ENCODE data around the gene NELL1.

GRCh38 chr11:21622566-21622965 is 953.2 kb downstream of the NELL1 start:
- TF ChIP-seq CTCF (conservative IDR thresholded peaks at IDR 0.05 in 1 of 2, IDR thresholded peaks at IDR 0.05 in 1 of 2; ENCODE audit: low read depth in 1 of 2, low read length in 2 of 2) (no peak), EZH2 (IDR thresholded peaks at IDR 0.05; ENCODE audit: low read length, missing control alignments) (no peak)
